A673 (cell line): ENCODE data around the gene PARD3.

ENCODE experiments used
- CTCF ChIP-seq: fragments of 300-800, 200-600 bp; sonication (generic); conservative IDR thresholded peaks from 2 replicates; pipeline ENCODE4 v1.5.1; 2017; ENCODE audit warnings: low read depth, mild to moderate bottlenecking, antibody characterized with exemption, low read length, moderate library complexity, mixed read lengths
- EZH2 ChIP-seq: fragments of 200-600 bp; sonication (generic); IDR thresholded peaks from 2 replicates; pipeline ENCODE4 v1.6.1; 2017; ENCODE audit warnings: borderline replicate concordance, low read depth, mild to moderate bottlenecking, mixed read lengths, antibody characterized with exemption, low read length; ENCODE audit not compliant: poor library complexity, severe bottlenecking

GRCh38 chr10:34184939-34185386 lies 630.1 kb downstream of the PARD3 start:
- no peak for TF ChIP-seq EZH2
- TF ChIP-seq CTCF: no peak
